GM19023 (cell line): ENCODE results near the gene ZNF654.
A peak's percentile ranks its signal among the peaks of the same experiment; 100 is the strongest.
"Not testable (repeated sequence)": the region's sequence is repeated elsewhere in the genome, so short reads cannot be mapped to it uniquely, and the experiment has no call there.

Experiments
- ATAC-seq: cut with Tn5 transposase; IDR thresholded peaks from one replicate; pipeline ENCODE4 v1.9.1; 2021; ENCODE audit warnings: mild to moderate bottlenecking, moderate library complexity; ENCODE audit not compliant: unreplicated experiment

ZNF654 gene

GRCh38 chr3:88133711-88134263 is 74.7 kb downstream of the ZNF654 start:
- ATAC-seq = no peak

DNA sequence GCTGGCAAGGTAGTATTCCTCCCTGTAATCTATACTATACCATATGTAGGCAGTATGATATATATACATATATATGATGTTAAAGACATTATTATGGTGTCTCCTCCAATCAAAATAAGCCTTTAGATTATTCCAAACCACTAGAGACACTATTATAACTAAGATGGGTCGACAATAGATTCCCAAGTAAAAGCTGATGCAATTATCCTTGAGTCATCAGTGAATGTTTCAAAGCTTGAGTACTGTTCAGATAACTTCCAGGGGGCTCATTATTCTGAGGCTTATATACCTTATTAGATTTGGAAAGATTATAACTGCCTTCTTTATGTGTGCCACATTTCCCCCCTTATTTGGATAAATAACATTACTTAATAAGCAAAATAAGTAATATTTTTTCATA is 78.8 kb downstream of the ZNF654 start:
- no peak for ATAC-seq

DNA sequence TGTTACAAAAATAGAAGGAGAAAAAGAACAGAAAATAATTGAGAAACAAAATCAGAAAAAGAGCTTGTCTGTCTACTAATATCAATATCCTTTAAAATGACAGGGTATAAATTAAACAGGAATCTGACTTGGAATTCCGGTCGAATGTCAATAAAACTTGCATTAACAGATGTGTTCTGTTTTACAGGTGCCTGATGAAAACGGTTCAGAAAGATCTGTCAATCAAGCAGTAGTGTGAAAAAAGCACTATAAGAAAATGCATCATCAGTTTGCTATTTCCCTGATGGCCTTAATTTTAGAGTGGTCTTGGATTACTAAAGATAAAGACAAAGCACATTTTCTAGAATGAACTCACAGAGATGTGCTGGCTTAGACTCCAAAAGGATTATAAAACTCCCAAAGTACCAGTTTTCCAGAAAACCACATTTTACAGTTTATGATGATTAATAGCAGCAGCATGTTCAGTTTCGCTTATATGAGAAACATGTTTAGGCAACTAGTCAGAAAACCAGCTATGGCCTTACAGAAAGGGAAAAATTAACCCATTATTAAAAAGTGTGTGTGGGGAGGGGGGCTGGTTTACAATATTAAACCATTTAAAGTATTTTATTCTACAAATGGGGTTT is 82.5 kb downstream of the ZNF654 start:
- peak; percentile 11 for ATAC-seq

- peak; percentile 55 for ATAC-seq
Observed at GRCh38 chr3:88142094-88142624, 83.1 kb downstream of the ZNF654 start.

DNA sequence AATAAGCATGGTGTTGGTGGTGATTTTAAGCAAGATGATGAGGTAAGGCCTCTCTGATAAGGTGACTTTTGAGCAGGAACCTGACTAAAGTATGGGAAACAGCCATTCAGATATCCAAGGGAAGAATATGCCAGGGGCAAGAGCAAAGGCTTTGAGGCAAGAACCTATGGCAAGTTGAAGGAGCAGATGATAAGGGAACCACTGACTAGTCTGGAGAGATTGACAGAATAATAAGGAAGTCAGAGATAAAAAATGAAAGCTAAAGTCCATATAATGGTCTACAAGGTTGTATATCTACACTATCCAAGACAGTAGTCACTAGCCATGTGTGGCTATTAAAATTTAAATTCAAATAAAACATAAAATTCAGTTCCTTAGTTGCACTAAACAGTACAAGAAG is 88.2 kb downstream of the ZNF654 start:
- no peak for ATAC-seq

- no peak for ATAC-seq
Observed at GRCh38 chr3:88148651-88149050, 89.6 kb downstream of the ZNF654 start.

DNA sequence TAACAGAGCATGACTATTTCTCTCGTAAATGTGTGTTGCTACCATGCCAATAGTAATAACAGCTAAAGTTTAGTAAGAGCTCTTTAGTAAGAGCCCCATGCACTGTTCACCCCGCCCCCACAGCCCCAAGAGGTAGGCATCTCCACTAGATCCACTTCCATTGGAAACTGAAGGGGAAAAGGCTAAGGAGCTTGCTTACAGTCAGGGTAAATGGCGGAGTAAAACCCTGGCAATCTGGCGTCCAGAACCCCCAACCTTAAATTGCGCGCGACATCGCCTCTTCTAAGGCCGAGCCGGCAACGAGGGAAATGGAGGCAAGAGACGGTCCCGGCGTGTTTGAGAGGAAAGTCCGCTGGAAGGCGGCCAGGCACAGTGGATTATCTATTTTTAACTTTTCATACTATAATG is 90.0 kb downstream of the ZNF654 start:
- peak; percentile 5 for ATAC-seq

GRCh38 chr3:88149509-88150362 is 90.7 kb downstream of the ZNF654 start, which contains the start of gene C3orf38:
TSS of gene C3orf38 (plus strand) at chr3:88149959. CDS start at chr3:88150053, 94 bp downstream.
- ATAC-seq = peak; percentile 83

DNA sequence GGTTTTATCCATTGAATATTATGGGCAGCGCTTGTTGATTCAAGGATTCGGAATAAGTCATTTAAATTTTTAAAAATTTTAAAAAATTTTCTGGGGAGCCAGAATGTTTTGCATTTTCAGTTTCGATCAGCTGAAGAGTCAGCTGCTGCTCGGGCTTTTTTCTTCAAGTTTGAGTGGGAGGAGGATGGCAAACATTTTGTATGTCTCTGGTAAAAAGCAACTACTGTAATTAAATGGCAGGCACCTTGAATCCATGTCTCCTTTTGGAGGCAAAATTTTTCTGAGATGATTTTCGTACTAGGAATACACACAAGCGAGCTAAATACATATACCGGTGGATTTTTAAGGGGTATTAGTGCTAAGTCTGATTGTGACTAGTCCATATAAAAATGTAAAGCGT is 91.3 kb downstream of the ZNF654 start:
- peak; percentile 18 for ATAC-seq

- no peak for ATAC-seq
Observed at GRCh38 chr3:88150806-88151205, 91.8 kb downstream of the ZNF654 start.

DNA sequence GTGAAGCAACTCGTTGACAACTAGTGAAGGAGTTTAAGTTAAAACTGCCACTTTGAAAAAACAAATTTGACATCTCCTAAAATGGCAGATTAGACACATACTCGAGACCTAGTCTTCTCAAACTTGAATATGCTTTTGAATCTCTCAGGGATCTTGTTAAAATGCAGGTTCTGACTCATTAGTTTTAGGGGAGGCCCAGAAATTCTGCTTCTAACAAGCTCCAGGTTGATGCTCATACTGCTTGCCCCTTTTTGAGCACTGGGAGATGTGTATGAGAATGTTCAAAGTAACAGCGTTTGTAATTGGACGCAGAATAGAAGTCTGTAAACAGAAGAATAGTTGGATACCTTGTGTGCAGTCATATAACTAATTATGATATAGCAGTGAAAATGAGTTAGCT is 92.3 kb downstream of the ZNF654 start:
- no peak for ATAC-seq

DNA sequence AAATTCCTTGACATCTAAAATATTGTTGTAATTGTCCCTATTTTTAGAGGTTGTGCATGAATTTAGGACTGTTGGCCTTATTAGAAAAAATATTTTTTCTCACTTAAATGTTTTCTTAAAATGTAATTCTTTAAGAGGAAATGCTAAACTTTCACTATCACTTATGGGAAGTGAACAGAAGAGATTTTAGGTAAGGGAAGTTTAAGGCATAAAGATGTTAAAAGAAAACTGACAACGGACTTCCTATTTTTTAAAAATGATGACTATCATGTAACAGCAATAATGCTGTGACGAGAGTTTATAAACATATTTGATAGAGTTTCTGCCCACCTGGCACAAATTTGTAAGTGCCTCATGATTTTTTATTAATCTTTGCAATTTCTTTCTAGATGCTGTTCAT is 93.8 kb downstream of the ZNF654 start:
- no peak for ATAC-seq

DNA sequence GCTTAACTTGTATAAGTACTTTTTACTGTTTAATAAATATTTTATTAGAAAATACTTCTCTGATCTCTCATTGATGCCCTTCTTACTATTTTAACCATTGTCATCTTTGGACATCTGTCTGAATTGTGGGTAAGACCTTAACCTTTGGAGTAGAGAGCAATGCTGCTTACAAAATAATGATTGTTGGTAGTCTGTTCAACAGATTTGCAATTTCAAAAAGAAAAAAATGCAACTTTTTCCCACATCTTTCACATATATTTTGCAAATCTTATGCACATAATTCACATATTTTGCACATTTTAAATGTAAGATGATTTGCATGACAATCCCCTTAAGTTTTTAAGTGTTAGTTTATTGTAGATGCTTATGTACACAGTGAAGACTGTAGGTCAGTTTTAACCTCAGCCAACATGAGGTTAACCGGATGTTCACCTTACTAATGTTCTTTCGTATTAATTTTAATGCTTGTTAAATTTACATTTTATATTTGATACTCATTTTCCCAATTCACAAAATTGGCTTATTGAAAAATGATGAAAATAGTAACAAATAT is 107.4 kb downstream of the ZNF654 start:
- ATAC-seq = no peak

- no peak for ATAC-seq
Observed at GRCh38 chr3:88167173-88167572, 108.1 kb downstream of the ZNF654 start.

DNA sequence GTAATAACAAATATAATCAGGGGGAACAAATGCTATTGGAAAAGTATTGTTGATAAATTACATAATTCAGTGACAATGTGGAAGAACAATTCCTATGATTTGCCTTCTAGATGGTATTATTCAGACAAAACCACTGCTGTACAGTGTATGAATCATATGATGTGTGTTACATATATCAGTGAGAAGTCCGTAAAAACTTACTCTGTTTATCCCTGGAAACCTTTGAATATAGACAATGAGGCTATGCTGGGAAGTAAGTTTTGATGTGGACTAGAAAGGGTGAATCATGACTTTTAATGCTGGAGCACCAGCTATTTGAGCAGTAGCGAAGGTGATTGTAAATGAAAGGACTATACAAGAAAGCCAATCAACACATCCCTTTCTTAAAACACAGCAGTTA is 108.6 kb downstream of the ZNF654 start:
- ATAC-seq = no peak

DNA sequence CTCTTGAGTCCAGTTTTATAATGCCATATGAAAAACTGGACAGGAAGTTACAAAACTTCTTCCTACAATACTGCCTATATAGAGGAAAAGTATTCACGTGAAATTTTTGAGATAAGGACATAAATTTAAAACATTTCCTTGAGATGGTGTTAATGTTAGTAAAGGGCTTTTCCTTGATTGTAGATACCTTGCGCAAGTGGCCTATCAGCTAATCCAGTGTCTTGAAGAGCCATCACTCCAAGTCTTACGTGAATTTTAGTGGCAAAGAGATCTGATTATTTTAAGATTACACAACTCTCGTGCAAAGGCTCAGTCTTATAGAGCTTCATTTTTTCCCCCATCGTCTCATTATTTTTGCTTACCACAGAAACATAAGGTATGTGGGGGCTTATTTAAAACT is 109.1 kb downstream of the ZNF654 start:
- no peak for ATAC-seq

GRCh38 chr3:88180398-88180999 is 121.4 kb downstream of the ZNF654 start:
- peak; percentile 84 for ATAC-seq

DNA sequence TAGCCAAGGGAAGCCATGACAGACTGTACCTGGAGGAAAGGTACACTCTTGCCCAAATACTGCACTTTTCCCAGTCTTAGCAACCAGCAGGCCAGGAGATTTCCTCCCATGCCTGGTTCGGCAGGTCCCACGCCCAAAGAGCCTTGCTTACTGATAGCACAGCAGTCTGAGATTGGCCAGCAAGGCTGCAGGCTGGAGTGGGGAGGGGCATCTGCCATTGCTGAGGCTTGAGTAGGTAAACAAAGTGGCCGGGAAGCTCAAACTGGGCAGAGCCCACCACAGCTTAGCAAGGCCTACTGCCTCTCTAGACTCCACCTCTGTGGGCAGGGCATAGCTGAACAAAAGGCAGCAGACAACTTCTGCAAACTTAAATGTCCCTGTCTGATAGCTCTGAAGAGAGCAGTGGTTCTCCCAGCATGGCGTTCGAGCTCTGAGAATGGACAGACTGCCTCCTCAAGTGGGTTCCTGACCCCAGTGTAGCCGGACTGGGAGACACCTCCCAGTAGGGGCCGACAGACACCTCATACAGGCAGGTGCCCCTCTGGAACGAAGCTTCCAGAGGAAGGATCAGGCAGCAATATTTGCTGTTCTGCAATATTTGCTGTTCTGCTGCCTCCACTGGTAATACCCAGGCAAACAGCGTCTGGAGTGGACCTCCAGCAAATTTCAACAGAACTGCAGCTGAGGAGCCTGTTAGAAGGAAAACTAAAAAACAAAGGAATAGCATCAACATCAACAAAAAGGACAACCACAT is 123.3 kb downstream of the ZNF654 start:
- ATAC-seq = not testable (repeated sequence)

- ATAC-seq = no peak
Observed at GRCh38 chr3:88188436-88188835, 129.4 kb downstream of the ZNF654 start.

DNA sequence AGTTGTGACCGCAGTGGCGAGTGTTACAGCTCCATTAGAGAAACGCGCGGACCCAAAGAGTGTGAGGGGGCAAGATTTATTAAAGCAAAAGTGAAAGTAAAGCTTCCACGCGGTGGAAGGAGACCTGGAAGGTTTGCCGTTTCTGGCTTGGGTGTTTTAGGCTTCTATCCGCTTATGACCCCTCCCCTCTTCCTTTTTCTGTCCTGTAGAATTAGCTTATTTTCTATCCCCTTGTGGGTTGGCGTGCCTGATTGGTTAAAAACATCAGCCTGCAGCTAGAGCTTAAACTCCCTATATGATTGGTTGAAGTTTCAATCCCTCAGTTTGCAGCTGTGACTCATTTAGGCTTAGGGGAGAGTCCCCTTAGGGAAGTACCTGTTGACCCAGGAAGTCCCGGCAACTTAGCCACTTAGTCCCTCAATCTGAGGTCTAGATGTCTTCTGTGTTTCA is 130.3 kb downstream of the ZNF654 start:
- peak; percentile 96 for ATAC-seq
